Choroid plexus epithelial cell (primary cell): ENCODE results near the gene EIF2S2.

Source experiments
- DNase-seq: peaks from one replicate; pipeline ENCODE4 v3.0.0-alpha.2; 2010; ENCODE audit warnings: low read depth
- H3K4me3 ChIP-seq: 2 replicates; pipeline ENCODE4 v1.5.1; 2011; ENCODE audit warnings: low read depth, mild to moderate bottlenecking, control low read depth, low read length, moderate library complexity
- TF ChIP-seq, protein P1 (sequence below): conservative IDR thresholded peaks from 2 replicates; pipeline ENCODE4 v1.5.1; 2011; ENCODE audit warnings: low read depth, mild to moderate bottlenecking, control low read depth, inconsistent platforms, low read length, moderate library complexity

The EIF2S2 gene

DNA sequence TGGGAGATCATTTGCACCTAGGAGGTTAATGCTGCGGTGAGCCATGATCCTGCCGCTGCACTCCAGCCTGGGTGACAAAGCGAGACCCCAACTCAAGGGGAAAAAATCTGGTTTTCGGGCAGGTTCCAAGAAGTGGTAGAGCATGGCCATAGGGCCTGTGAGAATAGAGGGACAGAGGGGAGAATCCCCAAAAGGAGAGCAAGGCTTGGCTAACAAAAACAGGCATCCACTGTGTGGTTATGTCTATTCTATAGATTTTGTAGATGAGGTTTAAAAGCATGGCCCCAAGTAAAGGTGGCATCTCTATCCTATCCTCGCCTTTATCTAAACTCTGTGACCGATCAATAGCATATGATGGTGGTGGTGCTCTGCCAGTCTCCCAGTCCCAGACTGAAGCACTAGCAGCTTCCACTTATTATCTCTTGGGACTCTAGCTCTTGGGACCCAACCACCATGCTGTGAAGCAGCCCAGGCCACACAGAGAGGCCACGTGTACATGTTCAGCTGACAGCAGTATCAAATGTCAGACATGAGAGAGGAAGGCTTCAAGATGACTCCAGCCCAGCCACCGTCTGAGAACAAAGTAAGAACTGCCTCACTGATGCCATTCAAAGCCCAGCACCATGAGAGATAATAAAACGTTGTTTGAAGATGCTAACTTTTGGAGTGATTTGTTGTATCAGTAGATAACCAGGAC, 27.7 kb downstream of the EIF2S2 start:
- no peak overlapping the region for H3K4me3 ChIP-seq
- TF ChIP-seq, protein P1, sequence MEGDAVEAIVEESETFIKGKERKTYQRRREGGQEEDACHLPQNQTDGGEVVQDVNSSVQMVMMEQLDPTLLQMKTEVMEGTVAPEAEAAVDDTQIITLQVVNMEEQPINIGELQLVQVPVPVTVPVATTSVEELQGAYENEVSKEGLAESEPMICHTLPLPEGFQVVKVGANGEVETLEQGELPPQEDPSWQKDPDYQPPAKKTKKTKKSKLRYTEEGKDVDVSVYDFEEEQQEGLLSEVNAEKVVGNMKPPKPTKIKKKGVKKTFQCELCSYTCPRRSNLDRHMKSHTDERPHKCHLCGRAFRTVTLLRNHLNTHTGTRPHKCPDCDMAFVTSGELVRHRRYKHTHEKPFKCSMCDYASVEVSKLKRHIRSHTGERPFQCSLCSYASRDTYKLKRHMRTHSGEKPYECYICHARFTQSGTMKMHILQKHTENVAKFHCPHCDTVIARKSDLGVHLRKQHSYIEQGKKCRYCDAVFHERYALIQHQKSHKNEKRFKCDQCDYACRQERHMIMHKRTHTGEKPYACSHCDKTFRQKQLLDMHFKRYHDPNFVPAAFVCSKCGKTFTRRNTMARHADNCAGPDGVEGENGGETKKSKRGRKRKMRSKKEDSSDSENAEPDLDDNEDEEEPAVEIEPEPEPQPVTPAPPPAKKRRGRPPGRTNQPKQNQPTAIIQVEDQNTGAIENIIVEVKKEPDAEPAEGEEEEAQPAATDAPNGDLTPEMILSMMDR: no peak
- peak; percentile 42 for DNase-seq

GRCh38 chr20:34083781-34084180, 28.3 kb downstream of the EIF2S2 start:
- TF ChIP-seq, protein P1: no peak
- no peak for DNase-seq
- H3K4me3 ChIP-seq: no peak overlapping the region

DNA sequence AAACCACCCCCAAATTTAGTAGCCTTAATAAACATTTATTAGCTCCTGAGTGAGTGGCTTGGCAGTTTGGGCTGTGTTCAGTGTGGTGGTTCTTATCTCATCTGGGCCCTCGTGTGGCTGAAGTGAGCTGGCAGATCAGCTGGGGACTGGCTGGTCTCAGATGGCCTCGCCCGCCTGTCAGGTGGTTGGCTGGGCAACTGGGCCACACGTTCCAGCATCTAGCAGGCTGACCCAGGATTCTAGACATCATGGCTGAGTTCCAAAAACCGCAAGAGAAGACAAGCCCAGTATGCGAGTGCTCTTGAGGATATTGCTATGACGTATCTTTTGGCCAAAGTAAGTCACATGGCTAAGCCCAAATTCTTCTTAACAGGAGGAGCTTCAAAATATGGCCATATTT, 28.9 kb downstream of the EIF2S2 start:
- peak; percentile 95 for DNase-seq
- TF ChIP-seq, protein P1: peak; percentile 23
- H3K4me3 ChIP-seq: no peak overlapping the region

DNA sequence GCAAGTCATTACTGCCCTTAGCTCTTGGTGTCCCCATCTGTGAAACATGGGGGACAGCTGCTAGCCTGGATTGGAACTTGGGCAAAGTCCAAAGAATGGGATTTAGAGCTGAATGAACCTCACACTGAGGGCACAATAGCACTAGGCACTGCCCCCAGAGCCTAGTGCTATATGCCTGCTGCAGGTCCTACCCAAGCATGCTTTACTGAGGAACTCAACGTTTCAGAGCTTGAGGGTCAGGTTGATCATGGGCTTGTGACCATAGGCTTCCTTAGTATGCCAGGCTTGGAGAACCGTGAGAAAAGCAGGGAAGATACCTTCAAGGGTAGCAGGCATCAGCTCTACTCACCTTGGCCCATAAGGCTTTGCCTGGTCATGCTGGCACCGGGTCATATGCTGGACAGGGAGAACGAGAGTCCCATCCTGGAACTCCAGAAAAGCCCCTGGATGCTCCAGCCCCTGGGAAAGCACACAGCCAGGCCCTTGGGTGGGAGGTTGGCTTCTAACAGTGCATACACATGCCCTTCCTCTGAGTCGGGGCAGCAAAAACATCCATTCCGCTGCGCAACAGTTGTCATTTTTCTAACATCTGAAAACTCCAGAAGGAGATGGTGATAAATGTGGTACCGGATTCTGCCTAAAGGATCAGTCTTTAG, 29.7 kb downstream of the EIF2S2 start:
- TF ChIP-seq, protein P1: no peak
- DNase-seq: no peak
- no peak overlapping the region for H3K4me3 ChIP-seq

- DNase-seq: no peak
- TF ChIP-seq, protein P1: no peak
Observed at GRCh38 chr20:34079818-34080217, 32.2 kb downstream of the EIF2S2 start.

GRCh38 chr20:34078540-34078939, 33.5 kb downstream of the EIF2S2 start:
- DNase-seq: no peak
- H3K4me3 ChIP-seq: no peak overlapping the region
- TF ChIP-seq, protein P1: no peak

More at GRCh38 chr20:34079818-34080217, 32.2 kb downstream of the EIF2S2 start:
- no peak overlapping the region for H3K4me3 ChIP-seq

DNA sequence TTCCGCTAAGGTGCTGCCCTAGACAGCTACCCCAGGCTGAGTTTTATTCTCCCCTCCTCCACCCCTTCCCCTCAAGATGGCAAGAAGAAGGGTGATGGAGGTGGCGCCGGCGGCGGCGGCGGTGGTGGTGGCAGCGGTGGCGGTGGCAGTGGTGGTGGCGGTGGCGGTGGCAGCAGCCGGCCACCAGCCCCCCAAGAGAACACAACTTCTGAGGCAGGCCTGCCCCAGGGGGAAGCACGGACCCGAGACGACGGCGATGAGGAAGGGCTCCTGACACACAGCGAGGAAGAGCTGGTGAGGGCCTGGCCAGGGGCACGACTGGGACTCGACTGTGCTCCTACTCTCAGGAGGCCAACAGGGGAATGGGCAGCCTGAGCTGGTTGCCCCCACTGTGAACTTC, 35.1 kb downstream of the EIF2S2 start:
- H3K4me3 ChIP-seq: no peak overlapping the region
- TF ChIP-seq, protein P1: no peak
- DNase-seq: no peak
